Esophagus muscularis mucosa (tissue), 4 donors: Measurements from ENCODE around the gene TDRD7. TPM values are rescaled to one million over a fixed set of nuclear protein-coding genes. Genes with fewer than 3 reads are reported as not detected.

Experiments used
- DNase-seq: peaks from one replicate; pipeline ENCODE4 v3.0.0-alpha.2; 2017; ENCODE audit errors: extremely low spot score
- H3K27ac ChIP-seq, 4 donors: fragments of 200-600 bp; sonication (generic); replicated peaks in 1 of 4; 1 replicate in 3 of 4; 2 replicates in 1 of 4; pipeline ENCODE4 v1.5.1; 2016 to 2019; ENCODE audit warnings: mild to moderate bottlenecking in 1 of 4
- H3K27me3 ChIP-seq, 4 donors: fragments of 200-600 bp; sonication (generic); one replicate each; pipeline versions ENCODE4 v1.5.1 to v1.6.0; 2016 to 2019
- H3K36me3 ChIP-seq, 4 donors: fragments of 200-600 bp; sonication (generic); one replicate each; pipeline ENCODE4 v1.5.1; 2016 to 2019
- H3K4me1 ChIP-seq, 4 donors: fragments of 200-600 bp; sonication (generic); one replicate each; pipeline ENCODE4 v1.5.1; 2016 to 2019
- H3K4me3 ChIP-seq, 4 donors: fragments of 200-600 bp; sonication (generic); 1 replicate in 2 of 4; 2 replicates in 2 of 4; pipeline ENCODE4 v1.5.1; 2016 to 2019; ENCODE audit warnings: mild to moderate bottlenecking in 4 of 4, moderate library complexity in 1 of 4
- H3K9me3 ChIP-seq, 4 donors: fragments of 200-600 bp; sonication (generic); 1 replicate in 3 of 4; 2 replicates in 1 of 4; pipeline ENCODE4 v1.5.1; 2016 to 2019
- EP300 ChIP-seq: sonication (generic); formaldehyde crosslinking; IDR thresholded peaks from one replicate; pipeline ENCODE4 v1.6.1; 2017; ENCODE audit warnings: antibody characterized with exemption
- POLR2A ChIP-seq: fragments of 450-650 bp; IDR thresholded peaks from one replicate; pipeline ENCODE4 v1.6.1; 2017; ENCODE audit warnings: antibody characterized with exemption, moderate library complexity, mild to moderate bottlenecking, low read depth
- POLR2AphosphoS5 ChIP-seq, 2 donors: sonication (generic); formaldehyde crosslinking; IDR thresholded peaks; one replicate each; pipeline ENCODE4 v1.6.1; 2017; ENCODE audit warnings: antibody characterized with exemption in 2 of 2
- WGBS: methylation state at CpG from one replicate; pipeline ENCODE4 v1.1.5; 2018; 5-methylcytosine and 5-hydroxymethylcytosine counted together
- intact Hi-C: fragments of 100-400 bp; cut with DNase I; formaldehyde crosslinking; loops from one replicate; pipeline ENCODE4 v1.15.1; 2023
- total RNA-seq, 4 donors: library from RNA; depleted of rRNA; stranded (reverse); fragments of >200 nt; gene quantifications; one replicate each; pipeline versions ENCODE4 v1.1.0 to v1.2.1, GENCODE V29; 2016
- TF ChIP-seq, protein P1 (sequence below), 3 experiments: fragments of 200-600 bp in 2 of 3; fragments of 450-650 bp in 1 of 3; sonication (generic) in 2 of 3; IDR thresholded peaks; one replicate each; pipeline ENCODE4 v1.5.1; 2017 to 2019; ENCODE audit warnings: antibody characterized with exemption in 3 of 3, mild to moderate bottlenecking in 2 of 3, moderate library complexity in 1 of 3

The TDRD7 gene
- total RNA-seq, 4 donors from 2014 or later, result 15.4 to 22.9 (median 16.4) TPM

DNA sequence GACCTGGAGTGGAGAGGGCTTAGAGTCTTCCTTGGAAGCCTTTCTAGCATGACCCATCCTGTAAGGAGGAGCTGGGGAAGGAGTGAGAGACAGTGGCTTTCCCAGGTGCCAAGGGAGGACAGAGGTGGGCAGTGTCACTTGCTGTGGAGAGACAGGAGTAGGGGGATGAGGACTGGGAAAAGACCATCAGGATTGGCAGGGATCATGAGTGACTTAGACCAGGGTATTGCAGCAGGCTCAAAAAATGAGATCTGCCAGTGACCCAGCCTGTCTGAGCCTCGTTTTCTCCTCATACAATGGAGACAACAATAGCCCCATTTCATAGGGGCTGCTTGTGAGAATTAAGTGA, 91.9 kb downstream of the TDRD7 start:
- H3K27me3 ChIP-seq, result no peaks in the 10 kb centered on the region
- WGBS, result 88% methylated on average over 1 of the region's 1 CpG
- H3K4me3 ChIP-seq, result peak overlapping the region; percentile 88 to 98 (median 96)
- DNase-seq, result peak; percentile 57
- no peaks in the 10 kb centered on the region for H3K9me3 ChIP-seq
- TF ChIP-seq POLR2AphosphoS5 (IDR thresholded peaks at IDR 0.05) (no peak), POLR2A (no peak), EP300 (no peak)
- TF ChIP-seq, protein P1, sequence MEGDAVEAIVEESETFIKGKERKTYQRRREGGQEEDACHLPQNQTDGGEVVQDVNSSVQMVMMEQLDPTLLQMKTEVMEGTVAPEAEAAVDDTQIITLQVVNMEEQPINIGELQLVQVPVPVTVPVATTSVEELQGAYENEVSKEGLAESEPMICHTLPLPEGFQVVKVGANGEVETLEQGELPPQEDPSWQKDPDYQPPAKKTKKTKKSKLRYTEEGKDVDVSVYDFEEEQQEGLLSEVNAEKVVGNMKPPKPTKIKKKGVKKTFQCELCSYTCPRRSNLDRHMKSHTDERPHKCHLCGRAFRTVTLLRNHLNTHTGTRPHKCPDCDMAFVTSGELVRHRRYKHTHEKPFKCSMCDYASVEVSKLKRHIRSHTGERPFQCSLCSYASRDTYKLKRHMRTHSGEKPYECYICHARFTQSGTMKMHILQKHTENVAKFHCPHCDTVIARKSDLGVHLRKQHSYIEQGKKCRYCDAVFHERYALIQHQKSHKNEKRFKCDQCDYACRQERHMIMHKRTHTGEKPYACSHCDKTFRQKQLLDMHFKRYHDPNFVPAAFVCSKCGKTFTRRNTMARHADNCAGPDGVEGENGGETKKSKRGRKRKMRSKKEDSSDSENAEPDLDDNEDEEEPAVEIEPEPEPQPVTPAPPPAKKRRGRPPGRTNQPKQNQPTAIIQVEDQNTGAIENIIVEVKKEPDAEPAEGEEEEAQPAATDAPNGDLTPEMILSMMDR (IDR thresholded peaks at IDR 0.05), result no peak
- peaks cover 43 to 71% (median 68%) of the 10 kb centered on the region in 4 donors for H3K4me1 ChIP-seq
- no peaks in the 10 kb centered on the region for H3K36me3 ChIP-seq
- H3K27ac ChIP-seq, result peak overlapping the region; percentile 95 to 98 (median 96)
- intact Hi-C loops, result loop anchor here (2.0 to 5.0 kb wide), 2 partner anchors 58 to 95 kb away; no protein-coding TSS in a partner anchor

DNA sequence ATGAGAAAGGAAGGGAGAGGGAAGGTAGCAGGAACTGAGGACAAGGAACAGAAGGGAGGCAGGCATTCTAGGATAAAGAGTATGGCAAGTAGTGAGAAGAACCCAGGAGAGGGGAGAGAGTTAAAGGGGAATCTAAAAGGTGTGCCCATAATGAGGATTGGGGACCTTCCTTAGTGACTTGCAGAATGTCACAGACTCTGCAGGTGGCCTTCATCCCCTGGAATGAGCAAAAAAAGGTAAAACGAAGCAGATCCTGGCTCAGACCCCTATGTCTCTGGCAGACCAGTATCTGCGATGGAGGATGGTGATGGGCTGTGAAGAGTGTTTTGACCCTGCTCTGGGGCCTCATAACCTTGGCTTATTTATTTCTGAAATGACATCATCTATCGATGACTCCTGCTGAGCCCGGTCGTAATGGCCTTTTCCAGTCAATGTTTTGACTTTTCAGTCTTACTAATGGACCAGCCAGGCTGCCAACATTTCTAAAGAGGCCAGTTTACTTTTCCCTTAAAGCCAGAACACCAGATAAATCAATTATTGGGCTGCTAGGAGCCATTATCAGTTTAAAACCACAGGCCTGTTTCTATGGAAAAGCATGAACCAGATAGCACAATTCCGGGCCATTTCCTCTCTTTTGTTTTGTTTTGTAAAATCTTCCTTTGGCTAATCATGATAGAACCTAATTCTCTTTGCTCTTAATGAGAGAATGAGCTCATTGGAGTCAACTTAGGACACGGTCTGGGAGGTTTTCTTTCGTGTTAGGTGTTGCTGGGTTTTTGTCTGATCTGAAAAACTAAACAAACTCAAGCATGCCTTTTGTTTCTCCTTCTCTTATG, 92.7 kb downstream of the TDRD7 start:
- H3K27ac ChIP-seq, result peak overlapping the region; percentile 95 to 98 (median 96)
- 34% methylated on average over 8 of the region's 8 CpGs for WGBS
- peaks cover 48 to 79% (median 74%) of the 10 kb centered on the region in 4 donors for H3K4me1 ChIP-seq
- no peaks in the 10 kb centered on the region for H3K27me3 ChIP-seq
- no peaks in the 10 kb centered on the region for H3K9me3 ChIP-seq
- TF ChIP-seq, protein P1 (IDR thresholded peaks at IDR 0.05), result no peak
- TF ChIP-seq EP300 (no peak), POLR2A (no peak), POLR2AphosphoS5 (IDR thresholded peaks at IDR 0.05) (no peak)
- no peaks in the 10 kb centered on the region for H3K36me3 ChIP-seq
- DNase-seq, result peak; percentile 89
- peak overlapping the region; percentile 9 to 98 (median 96) for H3K4me3 ChIP-seq
- intact Hi-C loops, result loop anchor here (5.0 kb wide), 1 partner anchor 58 kb away; no protein-coding TSS in a partner anchor

DNA sequence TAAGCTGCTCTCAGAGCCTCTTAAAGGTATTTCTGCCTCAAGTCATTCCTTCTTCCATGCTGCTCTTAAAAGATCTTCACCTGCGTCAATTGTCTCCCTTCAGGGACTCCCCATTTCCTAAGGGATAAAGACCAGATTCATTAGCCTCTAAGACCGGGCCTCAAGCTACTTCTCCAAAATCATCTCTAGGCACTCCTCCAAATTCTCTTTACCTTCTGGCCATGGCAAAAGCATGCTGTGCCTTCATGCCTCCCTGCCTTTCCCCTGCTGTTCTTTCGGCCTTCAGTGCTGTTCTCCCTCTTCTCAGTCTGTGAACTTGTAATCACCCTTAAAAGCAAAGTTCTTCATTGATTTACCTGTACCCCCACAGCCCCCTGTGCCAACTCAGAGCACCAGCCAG, 93.9 kb downstream of the TDRD7 start:
- Histone ChIP-seq H3K27ac (peak overlapping the region in 3 of 4 donors; percentile 95 to 98 (median 96)), H3K4me1 (peaks cover 52 to 91% (median 85%) of the 10 kb centered on the region in 4 donors), H3K36me3 (no peaks in the 10 kb centered on the region), H3K9me3 (no peaks in the 10 kb centered on the region), H3K27me3 (no peaks in the 10 kb centered on the region), H3K4me3 (no peak overlapping the region)
- TF ChIP-seq POLR2A, result no peak
- no peak for TF ChIP-seq EP300
- 88% methylated on average over 3 of the region's 3 CpGs for WGBS
- intact Hi-C loops, result no loop called here
- DNase-seq, result peak; percentile 75

DNA sequence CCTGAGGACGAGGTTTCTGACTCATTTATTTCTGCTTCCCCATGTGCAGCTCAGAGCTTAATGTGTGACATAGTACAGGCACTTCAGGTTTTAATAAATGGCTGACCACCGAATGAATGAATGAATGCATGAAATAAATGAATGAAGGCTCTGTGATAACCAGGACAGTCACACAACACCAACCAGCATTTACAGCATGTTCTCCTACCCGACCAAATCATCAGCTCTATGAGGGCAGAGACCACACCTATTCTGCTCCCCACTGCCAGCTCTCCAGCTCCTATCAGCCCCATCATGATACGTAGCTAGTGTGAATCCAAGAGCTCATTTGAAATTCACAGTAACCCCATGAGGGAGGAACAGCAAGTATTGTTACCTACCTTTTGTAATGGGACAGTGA, 94.4 kb downstream of the TDRD7 start:
- DNase-seq, result peak; percentile 75
- H3K36me3 ChIP-seq, result no peaks in the 10 kb centered on the region
- H3K9me3 ChIP-seq, result no peaks in the 10 kb centered on the region
- no peak overlapping the region for H3K4me3 ChIP-seq
- 74% methylated on average over 4 of the region's 4 CpGs for WGBS
- TF ChIP-seq EP300 (no peak), POLR2AphosphoS5 (IDR thresholded peaks at IDR 0.05) (no peak), POLR2A (no peak)
- TF ChIP-seq, protein P1 (IDR thresholded peaks at IDR 0.05), result no peak
- no peaks in the 10 kb centered on the region for H3K27me3 ChIP-seq
- peaks cover 54 to 96% (median 90%) of the 10 kb centered on the region in 4 donors for H3K4me1 ChIP-seq
- H3K27ac ChIP-seq, result peak overlapping the region in 3 of 4 donors; percentile 95 to 98 (median 96)
- intact Hi-C loops, result no loop called here

DNA sequence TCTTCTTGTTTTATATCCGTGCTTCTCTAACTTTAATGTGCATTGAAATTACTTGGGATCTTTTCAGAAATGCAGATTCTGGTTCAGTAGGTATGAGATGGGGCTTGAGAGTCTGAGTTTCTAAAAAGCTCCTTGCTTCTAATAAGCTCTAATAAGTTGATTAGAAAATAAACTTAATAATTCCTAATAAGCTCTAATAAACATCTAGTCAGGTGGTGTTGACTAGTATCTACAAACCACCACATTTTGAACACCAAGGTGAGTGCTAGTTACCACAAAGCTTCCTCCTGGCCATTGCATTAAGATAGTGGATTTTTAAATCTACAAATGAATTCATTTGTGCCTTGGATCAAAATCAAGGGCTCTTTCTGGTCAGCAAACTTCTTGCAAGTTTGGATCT, 94.9 kb downstream of the TDRD7 start:
- Histone ChIP-seq H3K27me3 (no peaks in the 10 kb centered on the region), H3K27ac (peak overlapping the region in 2 of 4 donors; percentile 95 to 96), H3K9me3 (no peaks in the 10 kb centered on the region), H3K36me3 (peaks cover 0 to 3% (median 0%) of the 10 kb centered on the region in 4 donors), H3K4me3 (no peak overlapping the region), H3K4me1 (peaks cover 59 to 100% (median 94%) of the 10 kb centered on the region in 4 donors)
- no peak for TF ChIP-seq POLR2AphosphoS5 (IDR thresholded peaks at IDR 0.05)
- TF ChIP-seq EP300, result no peak
- TF ChIP-seq, protein P1 (IDR thresholded peaks at IDR 0.05), result no peak
- TF ChIP-seq POLR2A, result no peak
- intact Hi-C loops, result no loop called here
- WGBS, result 88% methylated on average over 1 of the region's 1 CpG
- no peak for DNase-seq
